Hepatocyte (in vitro differentiated cells): ENCODE data around the gene ERGIC2.

Experiments used
- CTCF ChIP-seq: fragments of 200-600 bp; sonication (generic); IDR thresholded peaks from 2 replicates; pipeline ENCODE4 v1.5.1; 2016; ENCODE audit warnings: antibody characterized with exemption, mild to moderate bottlenecking; ENCODE audit not compliant: poor library complexity
- EZH2 ChIP-seq: fragments of 200-600 bp; sonication (generic); IDR thresholded peaks from 2 replicates; pipeline ENCODE4 v1.6.1; 2016; ENCODE audit warnings: antibody characterized with exemption, mild to moderate bottlenecking, borderline replicate concordance
- EZH2phosphoT487 ChIP-seq: fragments of 200-600 bp; sonication (generic); IDR thresholded peaks from one replicate; pipeline ENCODE4 v1.6.1; 2018; ENCODE audit warnings: antibody characterized with exemption, mild to moderate bottlenecking, low read depth, moderate library complexity; ENCODE audit not compliant: unreplicated experiment, severe bottlenecking

GRCh38 chr12:29299633-29300032 lies 81.3 kb downstream of the ERGIC2 start:
- TF ChIP-seq CTCF: no peak
- TF ChIP-seq EZH2: no peak
- no peak for TF ChIP-seq EZH2phosphoT487
